ENCODE data around the gene MET. TPM values are rescaled to one million over a fixed set of nuclear protein-coding genes. Genes with fewer than 3 reads are reported as not detected.

The MET gene
- total and polyA plus RNA-seq, 7 experiments from 2014 or later = 0.19 to 1.0 (median 0.73) TPM; not detected in 4

GRCh38 chr7:116692401-116693308 lies 20.7 kb downstream of the MET start:
- Histone ChIP-seq H3K4me3 (ENCODE audit: low read length) (no peak overlapping the region), H3K4me1 (ENCODE audit: control insufficient read depth in 2 of 2, insufficient read depth in 2 of 2, low read length in 2 of 2) (no peaks in the 10 kb centered on the region), H3K36me3 (ENCODE audit: control insufficient read depth in 2 of 3, insufficient read depth in 3 of 3, low read length in 3 of 3) (no peaks in the 10 kb centered on the region), H3K27ac (ENCODE audit: low read depth, low read length) (no peak overlapping the region), H3K27me3 (ENCODE audit: control insufficient read depth in 2 of 2, insufficient read depth in 2 of 2, low read length in 2 of 2) (no peaks in the 10 kb centered on the region), H3K9me3 (ENCODE audit: control insufficient read depth in 2 of 3, low read length in 3 of 3) (no peaks in the 10 kb centered on the region)
- Mint-ChIP-seq H3K36me3 (no peaks in the 10 kb centered on the region), H3K4me3 (no peak overlapping the region), H3K9me3 (peaks cover 0 to 3% (median 0%) of the 10 kb centered on the region in 11 donors), H3K27me3 (peaks cover 5 to 14% (median 10%) of the 10 kb centered on the region in 5 donors), H3K4me1 (peaks cover 0 to 1% (median 0%) of the 10 kb centered on the region in 7 donors), H3K27ac (no peak overlapping the region)
- POLR2A ChIA-PET = no interaction called here
- intact Hi-C loops (cut with micrococcal nuclease) = no loop called here
- CTCF ChIA-PET = no interaction called here
- ATAC-seq (peak; percentile 41), DNase-seq (no peak)

GRCh38 chr7:116696707-116697106 lies 24.7 kb downstream of the MET start:
- Mint-ChIP-seq H3K27me3 (peaks cover 0 to 28% (median 6%) of the 10 kb centered on the region in 5 donors), H3K36me3 (no peaks in the 10 kb centered on the region)
- no peak for ATAC-seq

GRCh38 chr7:116697152-116697551 lies 25.2 kb downstream of the MET start:
- ATAC-seq = no peak
- no peaks in the 10 kb centered on the region for H3K36me3 ChIP-seq (ENCODE audit: control insufficient read depth in 2 of 3, insufficient read depth in 3 of 3, low read length in 3 of 3)
- ChIA-PET CTCF (no interaction called here), POLR2A (no interaction called here)
- intact Hi-C loops (cut with micrococcal nuclease) = no loop called here
- H3K36me3 Mint-ChIP-seq = no peaks in the 10 kb centered on the region
- DNase-seq = no peak
- no peak overlapping the region for H3K27ac Mint-ChIP-seq
- no peak overlapping the region for H3K4me3 ChIP-seq (ENCODE audit: low read length)
- no peaks in the 10 kb centered on the region for H3K27me3 ChIP-seq (ENCODE audit: control insufficient read depth in 2 of 2, insufficient read depth in 2 of 2, low read length in 2 of 2)
- peaks cover 2 to 29% (median 4%) of the 10 kb centered on the region in 5 donors for H3K27me3 Mint-ChIP-seq
- no peaks in the 10 kb centered on the region for H3K9me3 ChIP-seq (ENCODE audit: control insufficient read depth in 2 of 3, low read length in 3 of 3)
- H3K4me3 Mint-ChIP-seq = no peak overlapping the region
- peaks cover 0 to 1% (median 0%) of the 10 kb centered on the region in 7 donors for H3K4me1 Mint-ChIP-seq
- H3K4me1 ChIP-seq (ENCODE audit: control insufficient read depth in 2 of 2, insufficient read depth in 2 of 2, low read length in 2 of 2) = no peaks in the 10 kb centered on the region
- H3K27ac ChIP-seq (ENCODE audit: low read depth, low read length) = no peak overlapping the region
- H3K9me3 Mint-ChIP-seq = peaks cover 0 to 3% (median 0%) of the 10 kb centered on the region in 11 donors

More at GRCh38 chr7:116696707-116697106, 24.7 kb downstream of the MET start:
- H3K4me1 Mint-ChIP-seq = peaks cover 0 to 1% (median 0%) of the 10 kb centered on the region in 7 donors
- intact Hi-C loops (cut with micrococcal nuclease) = no loop called here
- no peak for DNase-seq
- H3K9me3 Mint-ChIP-seq = peaks cover 0 to 3% (median 0%) of the 10 kb centered on the region in 11 donors
- H3K4me3 Mint-ChIP-seq = no peak overlapping the region
- ChIA-PET CTCF (no interaction called here), POLR2A (no interaction called here)
- Histone ChIP-seq H3K4me1 (ENCODE audit: control insufficient read depth in 2 of 2, insufficient read depth in 2 of 2, low read length in 2 of 2) (no peaks in the 10 kb centered on the region), H3K27ac (ENCODE audit: low read depth, low read length) (no peak overlapping the region), H3K27me3 (ENCODE audit: control insufficient read depth in 2 of 2, insufficient read depth in 2 of 2, low read length in 2 of 2) (no peaks in the 10 kb centered on the region), H3K4me3 (ENCODE audit: low read length) (no peak overlapping the region), H3K9me3 (ENCODE audit: control insufficient read depth in 2 of 3, low read length in 3 of 3) (no peaks in the 10 kb centered on the region), H3K36me3 (ENCODE audit: control insufficient read depth in 2 of 3, insufficient read depth in 3 of 3, low read length in 3 of 3) (no peaks in the 10 kb centered on the region)
- no peak overlapping the region for H3K27ac Mint-ChIP-seq

DNA sequence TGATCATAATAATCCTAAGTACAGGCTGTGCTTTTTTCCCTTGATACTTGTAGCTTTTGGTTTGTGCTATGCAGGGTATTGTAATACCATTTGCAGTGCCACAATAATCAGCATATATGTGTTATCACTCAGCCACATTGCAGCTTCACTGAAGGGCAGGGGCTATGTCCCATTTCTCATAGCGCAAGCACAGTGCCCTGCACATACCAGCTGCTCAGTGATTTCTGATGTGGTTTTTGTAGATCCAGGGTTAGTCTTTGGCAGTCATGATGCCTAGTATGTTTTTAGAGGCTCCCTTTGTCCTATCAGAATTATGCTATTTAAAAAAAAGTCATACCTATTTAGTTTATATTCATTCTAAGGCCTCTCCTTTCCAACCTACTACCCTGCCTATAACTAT lies 25.8 kb downstream of the MET start:
- H3K9me3 ChIP-seq (ENCODE audit: control insufficient read depth in 2 of 3, low read length in 3 of 3) = no peaks in the 10 kb centered on the region
- no peaks in the 10 kb centered on the region for H3K36me3 Mint-ChIP-seq
- CTCF ChIA-PET = no interaction called here
- H3K4me1 Mint-ChIP-seq = peaks cover 0 to under 1% (median 0%) of the 10 kb centered on the region in 7 donors
- H3K36me3 ChIP-seq (ENCODE audit: control insufficient read depth in 2 of 3, insufficient read depth in 3 of 3, low read length in 3 of 3) = no peaks in the 10 kb centered on the region
- no peak overlapping the region for H3K4me3 ChIP-seq (ENCODE audit: low read length)
- no peak overlapping the region for H3K4me3 Mint-ChIP-seq
- H3K27me3 ChIP-seq (ENCODE audit: control insufficient read depth in 2 of 2, insufficient read depth in 2 of 2, low read length in 2 of 2) = no peaks in the 10 kb centered on the region
- peaks cover 4 to 35% (median 9%) of the 10 kb centered on the region in 5 donors for H3K27me3 Mint-ChIP-seq
- H3K4me1 ChIP-seq (ENCODE audit: control insufficient read depth in 2 of 2, insufficient read depth in 2 of 2, low read length in 2 of 2) = no peaks in the 10 kb centered on the region
- peaks cover 0 to 3% (median 0%) of the 10 kb centered on the region in 11 donors for H3K9me3 Mint-ChIP-seq
- H3K27ac Mint-ChIP-seq = no peak overlapping the region
- ATAC-seq (no peak), DNase-seq (no peak)
- POLR2A ChIA-PET = no interaction called here
- intact Hi-C loops (cut with micrococcal nuclease) = no loop called here
- no peak overlapping the region for H3K27ac ChIP-seq (ENCODE audit: low read depth, low read length)

DNA sequence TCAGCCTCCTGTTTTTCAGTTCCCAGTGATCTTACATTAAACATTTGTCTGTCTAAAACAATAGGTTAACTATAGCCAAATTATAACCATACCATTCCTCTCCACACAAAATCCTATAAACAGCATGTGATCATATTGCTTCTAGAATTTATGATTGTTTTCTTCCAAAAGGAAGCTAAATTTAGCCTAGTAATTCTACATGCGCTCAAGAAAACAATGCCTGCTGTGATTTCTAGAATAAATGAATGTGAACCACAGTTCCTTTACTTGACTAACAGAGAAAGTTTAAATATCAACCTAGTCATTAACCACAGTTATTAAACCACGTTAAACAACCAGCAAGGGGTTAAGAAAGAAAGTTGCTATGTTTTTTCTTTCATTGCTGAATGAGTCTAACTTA lies 26.4 kb downstream of the MET start:
- H3K36me3 ChIP-seq (ENCODE audit: control insufficient read depth in 2 of 3, insufficient read depth in 3 of 3, low read length in 3 of 3) = no peaks in the 10 kb centered on the region
- no peak for DNase-seq
- H3K27ac ChIP-seq (ENCODE audit: low read depth, low read length) = no peak overlapping the region
- H3K27ac Mint-ChIP-seq = no peak overlapping the region
- intact Hi-C loops (cut with micrococcal nuclease) = no loop called here
- ChIA-PET POLR2A (no interaction called here), CTCF (no interaction called here)
- no peaks in the 10 kb centered on the region for H3K4me1 ChIP-seq (ENCODE audit: control insufficient read depth in 2 of 2, insufficient read depth in 2 of 2, low read length in 2 of 2)
- no peaks in the 10 kb centered on the region for H3K27me3 ChIP-seq (ENCODE audit: control insufficient read depth in 2 of 2, insufficient read depth in 2 of 2, low read length in 2 of 2)
- H3K9me3 Mint-ChIP-seq = peaks cover 0 to 3% (median 0%) of the 10 kb centered on the region in 11 donors
- H3K4me3 Mint-ChIP-seq = no peak overlapping the region
- H3K4me1 Mint-ChIP-seq = no peaks in the 10 kb centered on the region
- ATAC-seq = no peak
- H3K9me3 ChIP-seq (ENCODE audit: control insufficient read depth in 2 of 3, low read length in 3 of 3) = no peaks in the 10 kb centered on the region
- peaks cover 7 to 41% (median 10%) of the 10 kb centered on the region in 5 donors for H3K27me3 Mint-ChIP-seq
- H3K4me3 ChIP-seq (ENCODE audit: low read length) = no peak overlapping the region
- H3K36me3 Mint-ChIP-seq = no peaks in the 10 kb centered on the region

DNA sequence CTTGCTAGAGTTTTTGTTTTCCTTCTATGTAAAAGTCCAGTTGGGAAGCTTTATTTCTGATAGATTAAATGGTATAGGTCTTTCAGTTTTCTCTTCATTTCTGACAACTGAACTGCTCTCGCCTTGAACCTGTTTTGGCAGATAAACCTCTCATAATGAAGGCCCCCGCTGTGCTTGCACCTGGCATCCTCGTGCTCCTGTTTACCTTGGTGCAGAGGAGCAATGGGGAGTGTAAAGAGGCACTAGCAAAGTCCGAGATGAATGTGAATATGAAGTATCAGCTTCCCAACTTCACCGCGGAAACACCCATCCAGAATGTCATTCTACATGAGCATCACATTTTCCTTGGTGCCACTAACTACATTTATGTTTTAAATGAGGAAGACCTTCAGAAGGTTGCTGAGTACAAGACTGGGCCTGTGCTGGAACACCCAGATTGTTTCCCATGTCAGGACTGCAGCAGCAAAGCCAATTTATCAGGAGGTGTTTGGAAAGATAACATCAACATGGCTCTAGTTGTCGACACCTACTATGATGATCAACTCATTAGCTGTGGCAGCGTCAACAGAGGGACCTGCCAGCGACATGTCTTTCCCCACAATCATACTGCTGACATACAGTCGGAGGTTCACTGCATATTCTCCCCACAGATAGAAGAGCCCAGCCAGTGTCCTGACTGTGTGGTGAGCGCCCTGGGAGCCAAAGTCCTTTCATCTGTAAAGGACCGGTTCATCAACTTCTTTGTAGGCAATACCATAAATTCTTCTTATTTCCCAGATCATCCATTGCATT lies 27.1 kb downstream of the MET start:
- ATAC-seq (no peak), DNase-seq (no peak)
- Histone ChIP-seq H3K4me3 (ENCODE audit: low read length) (no peak overlapping the region), H3K36me3 (ENCODE audit: control insufficient read depth in 2 of 3, insufficient read depth in 3 of 3, low read length in 3 of 3) (no peaks in the 10 kb centered on the region), H3K27ac (ENCODE audit: low read depth, low read length) (no peak overlapping the region), H3K9me3 (ENCODE audit: control insufficient read depth in 2 of 3, low read length in 3 of 3) (no peaks in the 10 kb centered on the region), H3K4me1 (ENCODE audit: control insufficient read depth in 2 of 2, insufficient read depth in 2 of 2, low read length in 2 of 2) (no peaks in the 10 kb centered on the region), H3K27me3 (ENCODE audit: control insufficient read depth in 2 of 2, insufficient read depth in 2 of 2, low read length in 2 of 2) (no peaks in the 10 kb centered on the region)
- ChIA-PET CTCF (no interaction called here), POLR2A (no interaction called here)
- H3K27me3 Mint-ChIP-seq = peaks cover 9 to 48% (median 17%) of the 10 kb centered on the region in 5 donors
- no peak overlapping the region for H3K27ac Mint-ChIP-seq
- H3K4me1 Mint-ChIP-seq = no peaks in the 10 kb centered on the region
- no peak overlapping the region for H3K4me3 Mint-ChIP-seq
- peaks cover 0 to 3% (median 0%) of the 10 kb centered on the region in 11 donors for H3K9me3 Mint-ChIP-seq
- H3K36me3 Mint-ChIP-seq = no peaks in the 10 kb centered on the region
- intact Hi-C loops (cut with micrococcal nuclease) = no loop called here

All from naive thymus-derived CD4-positive, alpha-beta T cell (primary cell).